HG02870 (cell line): ENCODE results near the gene NUP43.
"Not testable (repeated sequence)": the region's sequence is repeated elsewhere in the genome, so short reads cannot be mapped to it uniquely, and the experiment has no call there.

Experiments
- ATAC-seq: cut with Tn5 transposase; IDR thresholded peaks from one replicate; pipeline ENCODE4 v1.9.1; 2021; ENCODE audit warnings: mild to moderate bottlenecking, moderate library complexity; ENCODE audit not compliant: unreplicated experiment

The NUP43 gene

GRCh38 chr6:149749594-149750135 lies 3.3 kb upstream of the NUP43 start, which contains the start of gene PCMT1:
TSS of gene PCMT1 (plus strand) at chr6:149749741. CDS start at chr6:149749902, 161 bp downstream.
- ATAC-seq, result peak; percentile 77

DNA sequence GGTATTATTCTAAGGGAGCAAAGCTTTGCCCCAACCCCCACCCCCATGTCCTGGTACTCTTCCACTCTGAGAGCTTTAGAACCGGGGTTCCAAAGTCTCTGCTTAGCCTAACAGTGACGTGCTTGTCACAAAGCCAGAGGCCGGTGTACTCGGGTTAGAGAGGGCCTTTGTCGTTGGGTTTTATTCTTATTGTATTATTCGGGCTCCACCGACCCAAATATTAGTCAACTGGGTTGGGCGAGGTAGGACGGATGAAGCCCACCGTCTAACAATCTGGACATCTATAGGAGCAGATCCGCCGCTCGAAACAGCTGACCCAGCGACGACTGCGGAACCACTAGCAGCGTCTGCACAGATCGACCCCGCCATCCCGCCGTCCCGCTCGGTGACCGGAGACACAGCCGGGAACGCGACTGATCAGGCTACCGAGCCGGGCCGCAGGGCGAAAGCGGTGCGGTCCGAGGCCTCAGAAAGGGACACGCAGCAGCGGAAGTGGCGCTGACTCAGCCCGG lies 2.8 kb upstream of the NUP43 start:
- ATAC-seq, result peak; percentile 6

DNA sequence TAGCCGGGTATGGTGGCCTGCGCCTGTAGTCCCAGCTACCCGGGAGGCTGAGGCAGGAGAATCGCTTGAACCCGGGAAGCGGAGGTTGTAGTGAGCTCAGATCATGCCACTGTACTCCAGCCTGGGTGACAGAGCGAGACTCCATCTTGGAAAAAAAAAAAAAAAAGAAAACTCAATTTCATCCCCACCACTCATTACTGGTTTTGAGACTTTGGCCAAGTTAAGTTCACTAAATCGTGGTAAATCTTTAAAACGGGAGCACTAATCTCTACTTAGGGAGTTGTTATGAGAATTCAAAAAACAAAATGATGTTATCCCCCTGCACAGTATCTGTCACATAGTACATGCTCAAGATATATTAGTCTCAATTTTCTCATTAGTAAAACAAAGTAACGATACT lies 1.1 kb downstream of the NUP43 start:
- ATAC-seq, result not testable (repeated sequence)

DNA sequence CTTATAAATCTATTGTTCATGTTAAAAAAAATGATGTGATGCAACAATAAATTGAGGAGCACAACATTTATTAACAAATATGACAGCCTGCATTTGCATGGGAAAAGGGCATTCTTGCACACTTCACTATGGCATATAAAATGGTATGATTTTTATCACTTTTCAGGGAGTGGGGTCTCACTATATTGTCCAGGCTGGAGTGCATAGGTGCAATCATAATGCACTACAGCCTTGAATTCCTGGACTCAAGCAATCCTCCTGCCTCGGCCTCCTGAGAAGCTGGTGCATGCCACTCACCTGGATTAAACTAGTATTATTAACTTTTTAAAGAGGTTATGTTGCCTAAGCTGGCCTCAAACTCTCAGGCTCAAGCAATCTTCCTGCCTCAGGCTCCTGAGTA lies 11.4 kb downstream of the NUP43 start:
- ATAC-seq, result no peak

GRCh38 chr6:149733089-149733720 lies 13.1 kb downstream of the NUP43 start:
- no peak for ATAC-seq

- no peak for ATAC-seq
Observed at GRCh38 chr6:149729824-149730223, 16.5 kb downstream of the NUP43 start.

DNA sequence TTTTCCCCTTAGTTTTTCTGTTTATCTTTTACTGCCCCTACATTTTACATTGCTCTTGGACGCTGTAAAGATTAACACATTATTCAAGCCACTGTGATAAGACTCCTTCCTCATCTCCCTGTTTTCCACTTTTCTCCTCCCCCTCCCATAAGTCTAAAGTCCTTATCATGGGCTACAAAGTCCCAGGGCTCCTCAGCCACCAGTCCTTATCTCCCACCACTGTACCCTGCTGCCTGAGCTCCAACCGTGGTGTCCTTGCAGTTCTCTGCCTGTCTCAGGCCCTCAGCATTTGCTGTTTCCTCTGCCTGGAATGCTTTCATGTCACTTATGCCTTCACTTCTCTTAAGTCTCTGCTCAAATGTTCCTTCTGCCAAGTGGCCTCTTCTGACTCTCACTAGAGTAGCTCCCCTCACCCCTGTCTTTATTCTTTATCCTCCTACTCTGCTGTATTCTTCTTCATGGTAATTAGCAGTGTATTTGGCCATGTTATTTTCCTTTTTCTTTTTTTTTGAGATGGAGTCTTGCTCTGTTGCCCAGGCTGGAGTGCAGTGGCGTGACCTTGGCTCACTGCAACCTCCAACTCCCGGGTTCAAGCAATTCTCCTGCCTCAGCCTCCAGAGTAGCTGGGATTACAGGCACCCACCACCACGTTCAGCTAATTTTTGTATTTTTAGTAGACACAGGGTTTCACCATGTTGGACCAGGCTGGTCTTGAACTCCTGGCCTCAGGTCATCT lies 17.7 kb downstream of the NUP43 start:
- no peak for ATAC-seq

GRCh38 chr6:149727793-149728498 lies 18.4 kb downstream of the NUP43 start:
- no peak for ATAC-seq

GRCh38 chr6:149725785-149726184 lies 20.5 kb downstream of the NUP43 start:
- ATAC-seq, result no peak

DNA sequence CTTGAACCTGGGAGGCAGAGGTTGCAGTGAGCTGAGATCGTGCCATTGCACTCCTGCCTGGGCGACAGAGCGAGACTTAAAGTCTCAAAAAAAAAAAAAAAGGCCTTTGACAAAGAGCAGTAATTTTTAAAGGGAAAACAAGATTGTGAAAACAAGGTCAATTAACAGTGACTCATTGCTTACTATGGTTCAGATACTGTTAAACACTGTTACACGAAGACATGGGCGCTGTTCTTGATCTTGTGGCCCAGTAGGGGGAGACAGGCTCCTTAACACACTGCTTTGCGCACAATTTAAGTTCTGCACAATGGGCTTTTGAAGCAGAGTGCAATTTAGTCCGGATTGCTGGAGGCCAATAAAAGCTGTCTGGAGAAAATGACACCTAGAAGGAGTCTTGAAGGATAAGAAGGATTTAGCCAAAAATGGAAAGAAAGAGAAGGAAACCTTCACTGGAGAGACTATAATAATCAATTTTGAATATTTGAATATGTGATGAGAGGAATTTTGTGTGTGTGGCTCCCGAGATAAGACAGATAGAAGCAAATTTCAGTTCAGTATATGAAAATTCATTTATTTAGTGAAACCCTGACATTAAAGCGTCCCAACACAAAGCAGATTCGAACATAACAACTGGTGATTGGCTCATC lies 22.4 kb downstream of the NUP43 start:
- no peak for ATAC-seq

GRCh38 chr6:149723262-149723661 lies 23.1 kb downstream of the NUP43 start:
- no peak for ATAC-seq

GRCh38 chr6:149719531-149719930 lies 26.8 kb downstream of the NUP43 start:
- ATAC-seq, result no peak

DNA sequence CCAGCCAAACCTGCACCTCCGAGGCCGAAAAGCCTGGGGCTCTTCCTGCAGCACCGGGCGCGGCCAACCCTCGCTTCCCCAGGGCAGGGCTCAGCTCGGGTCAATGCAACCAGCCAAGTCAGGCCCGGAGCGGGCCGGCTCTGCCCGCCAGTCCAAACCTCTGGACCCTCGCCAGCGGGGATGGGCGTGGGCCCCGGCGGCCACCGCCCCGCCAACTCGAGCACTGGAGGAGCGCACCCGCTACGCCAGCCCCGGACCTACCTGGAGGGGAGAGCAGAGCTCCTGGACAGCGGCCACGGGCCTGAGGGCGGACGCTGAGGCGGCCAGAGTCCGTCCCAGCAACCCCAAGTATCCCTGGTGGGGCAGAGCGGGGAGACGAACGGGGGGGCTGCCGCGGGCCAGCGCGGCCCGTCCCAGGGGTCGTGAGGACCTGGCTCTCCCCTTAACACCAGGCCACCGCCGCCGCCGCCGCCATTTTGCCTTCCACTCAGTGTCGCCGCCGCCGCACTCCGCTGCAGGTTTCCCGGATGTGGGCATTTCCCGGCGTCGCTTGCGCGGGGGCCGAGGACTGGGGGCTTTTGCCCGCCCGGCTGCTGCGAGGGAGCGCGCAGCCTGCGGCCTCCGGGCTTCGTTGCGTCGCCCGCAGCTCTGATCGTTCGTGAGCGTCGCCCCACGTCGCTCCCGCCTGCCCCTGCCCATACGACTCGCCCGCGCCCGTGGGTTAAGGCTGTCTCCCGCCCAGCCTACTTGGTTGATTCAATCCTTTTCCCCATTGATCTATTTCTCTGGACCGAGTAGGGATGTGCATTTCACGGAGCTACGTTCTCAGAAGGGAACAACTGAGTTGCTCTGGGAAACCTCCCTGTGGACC lies 28.5 kb downstream of the NUP43 start, which contains the start of gene LATS1:
TSS of gene LATS1 (minus strand) at position 514 of the 871 bp plus-strand sequence. CDS start 15,975 bp downstream, outside the sequence.
- ATAC-seq, result peak; percentile 83

DNA sequence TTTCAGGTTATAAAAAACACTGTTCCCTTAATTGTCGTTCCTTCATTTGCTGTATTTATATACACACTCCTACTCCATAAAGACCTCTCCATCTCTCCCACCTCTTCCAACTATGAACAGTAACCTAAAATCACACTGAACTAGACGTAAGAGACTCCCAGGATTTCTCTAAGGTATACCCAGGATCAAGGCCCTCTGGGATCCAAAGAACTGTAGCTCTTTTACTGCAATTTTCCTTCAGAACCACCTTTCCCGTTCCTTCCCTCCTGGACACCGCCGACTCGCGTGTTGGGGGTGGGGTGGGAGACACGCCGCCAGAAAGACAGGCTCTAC lies 29.1 kb downstream of the NUP43 start:
- no peak for ATAC-seq

GRCh38 chr6:149716181-149716963 lies 30.0 kb downstream of the NUP43 start:
- ATAC-seq, result no peak

GRCh38 chr6:149714442-149714841 lies 31.9 kb downstream of the NUP43 start:
- no peak for ATAC-seq

DNA sequence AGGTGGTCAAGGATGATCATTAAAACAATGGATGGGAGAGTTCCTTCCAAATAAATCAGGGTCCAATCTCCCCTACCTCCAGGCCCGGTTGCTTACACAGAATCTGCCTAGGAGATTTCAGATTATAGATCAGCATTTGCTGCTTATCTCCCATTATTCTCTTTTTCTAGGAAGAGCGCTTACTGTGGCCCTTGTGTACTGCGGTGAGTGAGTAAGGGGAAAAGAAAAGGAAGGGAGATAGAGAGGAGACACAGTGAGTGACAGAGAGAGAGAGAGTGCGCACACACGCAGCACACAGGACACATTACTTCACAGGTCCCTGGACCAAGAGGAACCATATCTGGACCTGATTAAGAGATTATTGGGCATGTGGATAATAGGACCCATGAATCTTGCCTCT lies 34.6 kb downstream of the NUP43 start:
- ATAC-seq, result no peak

DNA sequence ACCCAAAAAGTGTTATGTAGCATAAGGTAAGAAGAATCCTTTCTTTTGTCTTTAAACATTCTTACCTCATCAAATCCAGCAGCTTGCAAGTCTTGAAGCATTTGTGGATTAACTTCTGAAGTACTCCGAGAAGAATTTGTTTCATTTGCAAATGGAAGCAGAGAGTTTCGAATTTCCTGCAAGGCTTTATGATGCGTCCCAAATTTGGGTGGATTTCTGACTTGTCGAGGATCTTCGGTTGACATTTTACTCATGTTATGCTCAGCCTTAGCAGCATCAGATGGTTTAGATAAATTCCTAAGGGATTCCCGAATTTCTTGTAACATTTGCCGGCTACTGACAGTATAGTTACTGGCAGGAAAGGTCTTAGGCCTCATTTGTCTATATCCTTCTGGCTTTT lies 44.6 kb downstream of the NUP43 start:
- ATAC-seq, result no peak

- ATAC-seq, result no peak
Observed at GRCh38 chr6:149699150-149699549, 47.2 kb downstream of the NUP43 start.
